Measurements from ENCODE around the gene CLEC1A. TPM values are rescaled to one million over a fixed set of nuclear protein-coding genes. Genes with fewer than 3 reads are reported as not detected.

The CLEC1A gene
- total RNA-seq, 1 experiment from 2014 or later: not detected

DNA sequence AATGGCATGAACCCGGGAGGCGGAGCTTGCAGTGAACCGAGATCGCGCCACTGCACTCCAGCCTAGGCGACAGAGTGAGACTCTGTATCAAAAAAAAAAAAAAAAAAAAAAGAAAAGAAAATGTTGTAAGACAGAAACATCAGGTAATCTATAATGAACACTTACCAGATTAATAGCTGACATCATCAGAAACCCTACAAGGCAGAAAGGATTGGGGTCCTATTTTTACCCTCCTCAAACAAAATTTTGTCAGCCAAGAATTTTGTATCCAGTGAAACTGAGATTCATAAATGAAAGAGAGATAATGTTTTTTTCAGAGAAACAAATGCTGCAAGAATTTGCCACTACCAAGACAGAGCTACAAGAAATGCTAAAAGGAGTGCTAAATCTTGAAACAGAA, 14.1 kb downstream of the CLEC1A start:
- Histone ChIP-seq H3K9me3 (ENCODE audit: control insufficient read depth in 1 of 2, insufficient read depth in 1 of 2, low read depth in 1 of 2, low read length in 2 of 2) (no peaks in the 10 kb centered on the region), H4K20me1 (ENCODE audit: insufficient read depth) (no peaks in the 10 kb centered on the region), H2AFZ (ENCODE audit: low read depth, low read length, poor library complexity, severe bottlenecking) (no peak overlapping the region), H3K9me2 (ENCODE audit: insufficient read depth) (no peaks in the 10 kb centered on the region), H3K4me2 (ENCODE audit: low read length) (no peak overlapping the region), H3K27me3 (ENCODE audit: insufficient read depth, low read length) (peaks cover 21% of the 10 kb centered on the region), H3K4me1 (ENCODE audit: control insufficient read depth in 1 of 2, insufficient read depth in 2 of 2, low read length in 2 of 2) (no peaks in the 10 kb centered on the region), H3K36me3 (ENCODE audit: control insufficient read depth in 1 of 2, insufficient read depth in 2 of 2, low read length in 2 of 2) (no peaks in the 10 kb centered on the region), H3K9ac (ENCODE audit: low read length) (no peak overlapping the region), H3K79me2 (ENCODE audit: insufficient read depth, low read length) (no peaks in the 10 kb centered on the region), H3K4me3 (replicated peaks in 1 of 2; ENCODE audit: low read depth in 1 of 2, low read length in 2 of 2) (no peak overlapping the region), H3K27ac (ENCODE audit: low read depth, low read length) (no peak overlapping the region)
- ChIA-PET CTCF (no interaction called here), POLR2A (no interaction called here), RAD21 (ENCODE audit: low non-redundant PET in 1 of 2, low total read pairs in 2 of 2, uncharacterized antibody in 2 of 2, unreplicated experiment in 2 of 2) (no interaction called here)
- TF ChIP-seq, protein P1, sequence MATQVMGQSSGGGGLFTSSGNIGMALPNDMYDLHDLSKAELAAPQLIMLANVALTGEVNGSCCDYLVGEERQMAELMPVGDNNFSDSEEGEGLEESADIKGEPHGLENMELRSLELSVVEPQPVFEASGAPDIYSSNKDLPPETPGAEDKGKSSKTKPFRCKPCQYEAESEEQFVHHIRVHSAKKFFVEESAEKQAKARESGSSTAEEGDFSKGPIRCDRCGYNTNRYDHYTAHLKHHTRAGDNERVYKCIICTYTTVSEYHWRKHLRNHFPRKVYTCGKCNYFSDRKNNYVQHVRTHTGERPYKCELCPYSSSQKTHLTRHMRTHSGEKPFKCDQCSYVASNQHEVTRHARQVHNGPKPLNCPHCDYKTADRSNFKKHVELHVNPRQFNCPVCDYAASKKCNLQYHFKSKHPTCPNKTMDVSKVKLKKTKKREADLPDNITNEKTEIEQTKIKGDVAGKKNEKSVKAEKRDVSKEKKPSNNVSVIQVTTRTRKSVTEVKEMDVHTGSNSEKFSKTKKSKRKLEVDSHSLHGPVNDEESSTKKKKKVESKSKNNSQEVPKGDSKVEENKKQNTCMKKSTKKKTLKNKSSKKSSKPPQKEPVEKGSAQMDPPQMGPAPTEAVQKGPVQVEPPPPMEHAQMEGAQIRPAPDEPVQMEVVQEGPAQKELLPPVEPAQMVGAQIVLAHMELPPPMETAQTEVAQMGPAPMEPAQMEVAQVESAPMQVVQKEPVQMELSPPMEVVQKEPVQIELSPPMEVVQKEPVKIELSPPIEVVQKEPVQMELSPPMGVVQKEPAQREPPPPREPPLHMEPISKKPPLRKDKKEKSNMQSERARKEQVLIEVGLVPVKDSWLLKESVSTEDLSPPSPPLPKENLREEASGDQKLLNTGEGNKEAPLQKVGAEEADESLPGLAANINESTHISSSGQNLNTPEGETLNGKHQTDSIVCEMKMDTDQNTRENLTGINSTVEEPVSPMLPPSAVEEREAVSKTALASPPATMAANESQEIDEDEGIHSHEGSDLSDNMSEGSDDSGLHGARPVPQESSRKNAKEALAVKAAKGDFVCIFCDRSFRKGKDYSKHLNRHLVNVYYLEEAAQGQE (IDR thresholded peaks at IDR 0.05; ENCODE audit: low read depth): no peak
- TF ChIP-seq YY1 (IDR thresholded peaks at IDR 0.05; ENCODE audit: extremely low read depth, insufficient replicate concordance, low read depth, low read length) (no peak), TCF7L2 (IDR thresholded peaks at IDR 0.05; ENCODE audit: borderline replicate concordance, extremely low read depth, insufficient read depth, insufficient read length) (no peak)
- TF ChIP-seq, protein P2, sequence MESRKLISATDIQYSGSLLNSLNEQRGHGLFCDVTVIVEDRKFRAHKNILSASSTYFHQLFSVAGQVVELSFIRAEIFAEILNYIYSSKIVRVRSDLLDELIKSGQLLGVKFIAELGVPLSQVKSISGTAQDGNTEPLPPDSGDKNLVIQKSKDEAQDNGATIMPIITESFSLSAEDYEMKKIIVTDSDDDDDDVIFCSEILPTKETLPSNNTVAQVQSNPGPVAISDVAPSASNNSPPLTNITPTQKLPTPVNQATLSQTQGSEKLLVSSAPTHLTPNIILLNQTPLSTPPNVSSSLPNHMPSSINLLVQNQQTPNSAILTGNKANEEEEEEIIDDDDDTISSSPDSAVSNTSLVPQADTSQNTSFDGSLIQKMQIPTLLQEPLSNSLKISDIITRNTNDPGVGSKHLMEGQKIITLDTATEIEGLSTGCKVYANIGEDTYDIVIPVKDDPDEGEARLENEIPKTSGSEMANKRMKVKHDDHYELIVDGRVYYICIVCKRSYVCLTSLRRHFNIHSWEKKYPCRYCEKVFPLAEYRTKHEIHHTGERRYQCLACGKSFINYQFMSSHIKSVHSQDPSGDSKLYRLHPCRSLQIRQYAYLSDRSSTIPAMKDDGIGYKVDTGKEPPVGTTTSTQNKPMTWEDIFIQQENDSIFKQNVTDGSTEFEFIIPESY (IDR thresholded peaks at IDR 0.05; ENCODE audit: extremely low read depth, insufficient replicate concordance, low read length): no peak
- DNase-seq (ENCODE audit: low read depth, low spot score) (no peak), ATAC-seq (no peak)
- intact Hi-C loops (cut with micrococcal nuclease): no loop called here
- BruUV-seq (replicated peaks): no TSS peak
